HepG2 (cell line): ENCODE measurements around the gene RAMAC. TPM values are rescaled to one million over a fixed set of nuclear protein-coding genes. Genes with fewer than 3 reads are reported as not detected.

ENCODE experiments used
- ATAC-seq: fragments of 200-7000 bp; cut with Tn5 transposase; 3 replicates; pipeline ENCODE4 v1.9.1; 2020; ENCODE audit warnings: mild to moderate bottlenecking, moderate library complexity
- BruUV-seq: library from RNA; stranded (reverse); fragments of 400-500 nt; replicated peaks from 2 replicates; lab custom pipeline; 2021; lab: Mats Ljungman, UMichigan
- CTCF ChIA-PET: fragments of 300-600 bp; formaldehyde crosslinking; extraction: SDS; loops from one replicate; lab custom pipeline; 2021; ENCODE audit warnings: low total read pairs, inconsistent platforms, low intra/inter-chr PET ratio; lab: Yijun Ruan, JAX
- POLR2A ChIA-PET: fragments of 350-600 bp; sonication (Branson Sonifier 250); formaldehyde crosslinking; loops from one replicate; lab custom pipeline; 2020; ENCODE audit warnings: antibody characterized with exemption, inconsistent platforms; lab: Yijun Ruan, JAX
- DNase-seq: peaks from one replicate; pipeline ENCODE4 v3.0.0-alpha.2; 2015; ENCODE audit warnings: low spot score
- FAIRE-seq: peaks from 3 replicates; lab custom pipeline; 2011; peaks lifted over from hg19 to GRCh38; lab: Jason Lieb, UNC
- H2AFZ ChIP-seq: one replicate; pipeline ENCODE4 v1.6.1; 2011; ENCODE audit warnings: low read length, inconsistent platforms
- H3K27ac ChIP-seq: fragments of 300-600 bp; 3 replicates; pipeline ENCODE4 v1.8.0; 2011; ENCODE audit warnings: mixed run types, mild to moderate bottlenecking, mixed read lengths, low read length, inconsistent platforms; ENCODE audit not compliant: insufficient read depth; ENCODE audit errors: extremely low read length
- H3K27me3 ChIP-seq, 2 experiments: fragments of 200-600 bp in 1 of 2; 2 replicates in 1 of 2; 3 replicates in 1 of 2; pipeline versions ENCODE4 v1.6.0 to v1.8.0; 2011; ENCODE audit warnings: low read length in 2 of 2, mild to moderate bottlenecking in 2 of 2, moderate library complexity in 2 of 2, inconsistent platforms in 1 of 2; ENCODE audit not compliant: insufficient read depth in 2 of 2, control insufficient read depth in 1 of 2
- H3K36me3 ChIP-seq, 2 experiments: fragments of 200-600 bp in 1 of 2; replicated peaks in 1 of 2; 2 replicates in 1 of 2; 3 replicates in 1 of 2; pipeline versions ENCODE4 v1.5.1 to v1.8.0; 2011; ENCODE audit warnings: low read length in 2 of 2, inconsistent platforms in 1 of 2; ENCODE audit not compliant: insufficient read depth in 2 of 2, control insufficient read depth in 1 of 2
- H3K4me1 ChIP-seq: 2 replicates; pipeline ENCODE4 v1.5.1; 2012; ENCODE audit warnings: low read length, inconsistent platforms; ENCODE audit not compliant: insufficient read depth
- H3K4me2 ChIP-seq: 2 replicates; pipeline ENCODE4 v1.6.0; 2011; ENCODE audit warnings: low read depth, low read length, inconsistent platforms
- H3K4me3 ChIP-seq, 3 experiments: fragments of 200-600 bp in 1 of 3; sonication (generic), shearing (Covaris generic) in 1 of 3; replicated peaks in 1 of 3; 2 replicates each; pipeline ENCODE4 v1.5.1; 2011 to 2016; ENCODE audit warnings: low read length in 3 of 3, inconsistent platforms in 2 of 3, low read depth in 2 of 3, mild to moderate bottlenecking in 2 of 3, control low read depth in 1 of 3, mixed read lengths in 1 of 3; ENCODE audit not compliant: insufficient read depth in 1 of 3
- H3K79me2 ChIP-seq: one replicate; pipeline ENCODE4 v1.6.1; 2011; ENCODE audit warnings: low read length, inconsistent platforms; ENCODE audit not compliant: insufficient read depth
- H3K9ac ChIP-seq: 2 replicates; pipeline ENCODE4 v1.6.0; 2011; ENCODE audit warnings: mild to moderate bottlenecking, low read depth, low read length, inconsistent platforms; ENCODE audit not compliant: insufficient read depth
- H3K9me3 ChIP-seq: 2 replicates; pipeline ENCODE4 v1.5.1; 2012; ENCODE audit warnings: mild to moderate bottlenecking, low read length
- H4K20me1 ChIP-seq: 2 replicates; pipeline ENCODE4 v1.6.0; 2011; ENCODE audit warnings: inconsistent platforms, mild to moderate bottlenecking, low read length, moderate library complexity; ENCODE audit not compliant: insufficient read depth
- CBX2 ChIP-seq, 2 experiments: fragments of 200-600 bp in 1 of 2; sonication (generic); formaldehyde crosslinking in 1 of 2; IDR thresholded peaks; 2 replicates each; pipeline versions ENCODE4 v1.7.0 to v1.8.1; 2018 to 2022; ENCODE audit warnings: low read depth in 2 of 2, low read length in 1 of 2, mild to moderate bottlenecking in 1 of 2, missing genetic modification reagents in 1 of 2
- ELF3 ChIP-seq: IDR thresholded peaks from 2 replicates; pipeline ENCODE4 v1.6.1; 2016; ENCODE audit warnings: missing genetic modification reagents, missing compliant biosample characterization
- ELK4 ChIP-seq: sonication (generic); formaldehyde crosslinking; IDR thresholded peaks from 2 replicates; pipeline ENCODE4 v1.9.0; 2021; ENCODE audit warnings: missing genetic modification reagents, borderline replicate concordance
- KDM2A ChIP-seq: sonication (generic); formaldehyde crosslinking; IDR thresholded peaks from 2 replicates; pipeline ENCODE4 v1.4.0; 2020; ENCODE audit warnings: low read depth, missing genetic modification reagents, borderline replicate concordance
- MEF2D ChIP-seq: sonication (generic); formaldehyde crosslinking; IDR thresholded peaks from 2 replicates; pipeline ENCODE4 v1.5.1; 2020; ENCODE audit warnings: mild to moderate bottlenecking, missing genetic modification reagents
- SYNCRIP ChIP-seq: fragments of 200-400 bp; formaldehyde crosslinking; IDR thresholded peaks from 2 replicates; pipeline ENCODE4 v1.6.1; 2018; ENCODE audit warnings: mild to moderate bottlenecking, low read depth, low read length; ENCODE audit not compliant: insufficient read depth
- TBL1XR1 ChIP-seq: fragments of 150-350 bp; IDR thresholded peaks from 2 replicates; pipeline ENCODE4 v1.6.1; 2014; ENCODE audit warnings: borderline replicate concordance, low read length; ENCODE audit not compliant: partially characterized antibody
- TP53 ChIP-seq: sonication (generic); formaldehyde crosslinking; conservative IDR thresholded peaks from 2 replicates; pipeline ENCODE4 v1.4.0; 2020; ENCODE audit warnings: missing genetic modification reagents
- ZBTB46 ChIP-seq: sonication (generic); formaldehyde crosslinking; IDR thresholded peaks from 2 replicates; pipeline ENCODE4 v1.4.0; 2020; ENCODE audit warnings: mild to moderate bottlenecking, missing genetic modification reagents, borderline replicate concordance
- ZNF121 ChIP-seq: sonication (generic); formaldehyde crosslinking; IDR thresholded peaks from 2 replicates; pipeline ENCODE4 v1.5.0; 2020; ENCODE audit warnings: mild to moderate bottlenecking, missing genetic modification reagents
- ZNF281 ChIP-seq: sonication (generic); formaldehyde crosslinking; IDR thresholded peaks from 2 replicates; pipeline ENCODE4 v1.4.0; 2020; ENCODE audit warnings: missing genetic modification reagents, borderline replicate concordance
- ZNF350 ChIP-seq: sonication (generic); formaldehyde crosslinking; IDR thresholded peaks from 2 replicates; pipeline ENCODE4 v1.4.0; 2020; ENCODE audit warnings: mild to moderate bottlenecking, low read depth, missing genetic modification reagents, borderline replicate concordance
- ZNF746 ChIP-seq: sonication (generic); formaldehyde crosslinking; IDR thresholded peaks from 2 replicates; pipeline ENCODE4 v1.8.0; 2022; ENCODE audit warnings: mild to moderate bottlenecking, missing genetic modification reagents
- WGBS: methylation state at CpG from one replicate; pipeline ENCODE4 v1.1.6; 2017; ENCODE audit warnings: low lambda C conversion rate; 5-methylcytosine and 5-hydroxymethylcytosine counted together
- in situ Hi-C: cut with HindIII; loops from 2 replicates; pipeline ENCODE4 v1.10.0; 2017; ENCODE audit warnings: low pct_unique_long_range_greater_than_20kb; ENCODE audit not compliant: extremely low pct_ligation_motif_present
- intact Hi-C: fragments of 100-400 bp; cut with micrococcal nuclease; formaldehyde crosslinking; loops from one replicate; pipeline ENCODE4 v1.10.0; 2022; ENCODE audit not compliant: unreplicated experiment
- polyA plus RNA-seq, 8 experiments: library from polyadenylated mRNA; depleted of rRNA in 3 of 8; stranded (reverse) in 7 of 8; unstranded in 1 of 8; fragments of >200 nt; fragmentation: Illumina TruSeq in 4 of 8; extraction: Trizol in 4 of 8; gene quantifications; 2 replicates each; pipeline versions ENCODE4 v1.2.1 to v1.2.3, GENCODE V29; 2011 to 2016; ENCODE audit warnings: low read depth in 4 of 8, missing spikeins in 1 of 8, mixed read lengths in 1 of 8; ENCODE audit not compliant: insufficient read depth in 1 of 8
- total RNA-seq, 5 experiments: library from RNA; depleted of rRNA; stranded (reverse); fragments of >200 nt; fragmentation: Illumina TruSeq; extraction: Trizol; gene quantifications; 2 replicates each; pipeline ENCODE4 v1.2.3, GENCODE V29; 2016; ENCODE audit warnings: low read depth in 1 of 5

RAMAC gene
- total and polyA plus RNA-seq, 2 of the 13 experiments (the other 11 are each of a cell fraction or from before 2014, with no cell fraction given), result 22.2 to 45.9 TPM

GRCh38 chr15:82946155-82946701, 39.8 kb upstream of the RAMAC start:
- Histone ChIP-seq H3K27me3 (peaks cover 0 to under 1% of the 10 kb centered on the region in 2 experiments; a peak in 1 of 5 replicates), H3K27ac (no peak overlapping the region), H4K20me1 (no peaks in the 10 kb centered on the region), H2AFZ (no peak overlapping the region), H3K9ac (no peak overlapping the region), H3K4me2 (no peak overlapping the region), H3K4me3 (no peak overlapping the region), H3K79me2 (no peaks in the 10 kb centered on the region), H3K4me1 (peaks cover 24% of the 10 kb centered on the region), H3K36me3 (no peaks in the 10 kb centered on the region), H3K9me3 (no peaks in the 10 kb centered on the region)
- intact Hi-C loops, result no loop called here
- ATAC-seq, result no peak
- no peak for FAIRE-seq
- 62% methylated on average over 8 of the region's 8 CpGs for WGBS
- in situ Hi-C loops, result no loop called here
- TF ChIP-seq ZBTB46 (CRISPR knock-in tag) (no peak), TBL1XR1 (no peak), CBX2 (IDR thresholded peaks at IDR 0.05; ENCODE audit: low read depth, low read length) (no peak), CBX2 (CRISPR knock-in tag; IDR thresholded peaks at IDR 0.05; ENCODE audit: low read depth) (no peak), ZNF350 (CRISPR knock-in tag) (no peak), ZNF281 (CRISPR knock-in tag) (no peak), ELK4 (CRISPR knock-in tag) (no peak), SYNCRIP (no peak), MEF2D (no peak), ELF3 (CRISPR knock-in tag) (no peak), TP53 (no peak), ZNF121 (CRISPR knock-in tag) (no peak), ZNF746 (no peak), KDM2A (CRISPR knock-in tag) (no peak)
- ChIA-PET CTCF (no interaction called here), POLR2A (no interaction called here)
- DNase-seq, result no peak
- no TSS peak for BruUV-seq
